Glomerular visceral epithelial cell (primary cell): ENCODE measurements around the gene KCNN3.

Experiments used
- DNase-seq: peaks from one replicate; pipeline ENCODE4 v3.0.0-alpha.2; 2016; ENCODE audit errors: extremely low spot score

KCNN3 gene

DNA sequence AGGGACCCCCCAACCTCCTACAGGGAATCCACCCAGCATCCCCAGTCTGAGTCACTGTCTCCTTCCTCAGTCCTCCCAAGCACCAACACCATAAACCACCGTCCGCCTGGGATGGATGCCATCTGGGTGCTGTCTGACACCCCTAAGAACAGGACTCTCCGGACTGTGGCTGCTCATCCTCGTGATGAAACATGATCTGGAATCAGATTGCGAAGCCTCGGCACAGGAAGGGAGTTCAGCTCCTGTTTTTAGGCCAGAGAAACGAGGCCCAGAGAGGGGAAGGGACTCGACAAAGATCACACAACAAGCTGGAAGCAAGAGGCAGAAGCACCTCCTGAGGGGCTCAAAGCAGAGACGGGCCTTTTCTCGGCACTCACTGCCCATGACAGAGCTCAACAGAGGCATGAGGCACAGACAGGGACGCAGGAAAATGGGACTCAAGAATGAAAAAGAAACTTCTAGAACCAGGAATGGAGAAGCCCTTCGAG lies 8.4 kb downstream of the KCNN3 start:
- DNase-seq, result no peak

DNA sequence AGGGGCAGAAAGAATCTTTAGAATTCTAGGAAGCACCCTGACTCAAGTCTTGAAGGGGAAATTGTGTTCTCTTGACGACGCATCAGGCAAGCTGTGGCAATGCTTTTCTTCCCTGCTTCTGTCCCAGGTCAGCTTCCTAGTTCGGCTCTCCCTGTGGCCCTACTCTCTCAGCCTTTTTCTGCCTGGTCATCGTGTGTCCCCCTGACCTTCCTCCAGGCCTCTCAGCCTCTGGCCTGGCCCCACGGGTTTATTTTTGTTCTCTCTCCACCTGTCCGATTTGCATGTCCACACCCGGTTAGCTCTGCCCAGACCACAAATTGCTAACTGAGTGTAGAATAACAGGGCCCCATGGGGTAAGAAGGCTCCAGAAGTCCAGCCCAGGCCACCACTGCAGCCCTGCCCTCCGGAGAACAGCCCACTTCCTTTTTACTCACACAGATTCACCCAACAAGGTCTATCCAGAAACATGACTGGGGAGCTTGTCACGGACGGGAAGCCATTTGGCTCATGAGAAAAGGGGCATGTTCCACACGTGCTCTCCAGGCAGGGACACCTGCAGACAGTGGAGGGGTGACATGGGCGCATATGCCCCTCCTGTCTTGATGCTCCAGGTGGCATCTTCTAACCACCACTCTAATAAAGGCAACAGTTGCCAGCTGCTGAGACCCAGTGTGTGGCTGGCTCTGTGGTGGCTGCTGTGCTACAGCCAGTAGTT lies 9.8 kb downstream of the KCNN3 start:
- DNase-seq, result peak; percentile 48

DNA sequence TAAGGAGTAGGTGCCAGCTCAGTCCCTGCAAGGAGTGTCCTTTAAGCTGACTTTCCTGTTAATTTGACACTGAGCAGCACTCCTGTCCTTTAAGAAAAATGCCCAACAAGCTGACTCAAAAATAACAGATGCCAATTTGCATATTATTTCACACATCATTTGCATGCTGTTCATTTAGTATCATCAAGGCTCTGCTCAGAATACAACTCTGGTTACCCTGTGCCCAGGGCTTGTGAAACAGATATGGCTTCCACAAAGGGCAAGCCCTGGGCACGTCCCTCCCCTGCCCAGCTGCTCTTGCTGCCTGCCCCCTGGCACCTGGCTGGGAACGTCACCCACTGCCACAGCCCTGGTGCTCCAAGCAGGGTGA lies 10.3 kb downstream of the KCNN3 start:
- DNase-seq, result no peak

GRCh38 chr1:154859151-154859785 lies 10.8 kb downstream of the KCNN3 start:
- DNase-seq, result no peak

GRCh38 chr1:154857441-154858215 lies 12.5 kb downstream of the KCNN3 start:
- no peak for DNase-seq

GRCh38 chr1:154857022-154857421 lies 13.1 kb downstream of the KCNN3 start:
- DNase-seq, result no peak

GRCh38 chr1:154856544-154856943 lies 13.5 kb downstream of the KCNN3 start:
- DNase-seq, result no peak

- no peak for DNase-seq
These were observed 14.0 kb downstream of the KCNN3 start for GRCh38 chr1:154856049-154856448.

DNA sequence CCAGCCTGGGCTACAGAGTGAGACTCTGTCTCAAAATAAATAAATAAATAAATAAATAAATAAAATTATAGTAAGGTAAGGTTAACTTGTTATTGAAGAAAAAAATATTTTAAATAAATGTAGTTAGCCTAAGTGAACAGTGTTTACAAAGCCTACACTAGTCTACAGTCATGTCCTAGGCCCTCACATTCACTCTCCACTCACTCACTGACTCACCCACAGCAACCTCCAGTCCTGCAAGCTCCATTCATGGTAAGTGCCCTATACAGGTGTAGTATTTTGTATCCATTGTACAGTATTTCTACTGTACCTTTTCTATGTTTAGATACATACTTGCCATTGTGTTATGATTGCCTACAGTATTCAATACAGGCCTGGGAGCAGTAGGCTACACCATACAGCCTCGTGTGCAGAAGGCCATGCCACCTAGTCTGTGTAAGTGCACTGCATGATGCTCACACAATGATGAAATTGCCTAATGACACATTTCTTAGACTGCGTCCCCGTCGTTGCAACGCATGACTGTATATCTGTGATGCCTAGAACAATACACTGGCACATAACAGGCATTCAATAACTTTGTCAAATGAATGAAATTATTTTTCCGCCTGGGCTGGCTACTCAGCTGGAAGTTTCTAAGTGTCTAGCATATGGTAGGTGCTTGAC lies 14.8 kb downstream of the KCNN3 start:
- DNase-seq, result no peak

DNA sequence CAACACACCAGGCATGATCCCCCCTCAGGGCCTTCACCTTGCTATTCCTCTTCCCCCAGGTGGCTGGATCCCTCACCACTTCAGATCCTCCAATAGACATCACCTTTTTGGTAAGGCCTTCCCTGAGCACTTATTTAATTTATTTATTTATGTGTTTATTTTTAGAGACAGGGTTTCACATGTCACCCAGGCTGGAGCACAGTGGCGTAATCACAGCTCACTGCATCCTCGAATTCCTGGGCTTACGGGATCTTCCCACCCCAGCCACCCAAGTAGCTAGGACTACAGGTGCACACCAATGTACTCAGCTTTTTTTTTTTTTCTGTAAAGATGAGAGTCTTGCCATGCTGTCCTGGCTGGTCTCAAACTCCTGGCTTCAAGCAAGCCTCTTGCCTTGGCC lies 17.2 kb downstream of the KCNN3 start:
- no peak for DNase-seq

GRCh38 chr1:154851392-154852177 lies 18.5 kb downstream of the KCNN3 start:
- DNase-seq, result no peak

DNA sequence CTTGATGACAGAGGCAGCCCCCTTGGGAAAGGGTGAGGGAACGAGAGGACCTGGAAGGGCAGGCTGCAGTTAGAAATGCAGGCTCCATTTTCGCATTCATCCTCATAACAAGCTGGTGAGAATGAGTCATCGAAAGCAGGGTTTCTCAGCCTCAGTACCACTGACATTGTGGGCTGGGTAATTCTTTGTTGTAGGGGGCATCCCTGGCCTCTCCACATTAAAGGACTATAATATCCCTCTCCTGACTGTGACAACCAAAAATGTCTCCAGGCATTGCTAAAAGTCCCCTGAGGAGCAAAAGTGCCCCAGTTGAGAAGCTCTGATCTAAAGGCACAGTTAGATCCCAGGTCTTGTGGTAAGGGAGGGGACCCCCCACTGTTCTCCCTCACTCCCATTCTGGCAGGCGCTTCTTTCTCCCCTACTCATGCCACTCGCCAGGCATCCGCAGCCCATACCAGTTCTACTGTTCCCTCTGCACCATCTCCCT lies 20.4 kb downstream of the KCNN3 start:
- no peak for DNase-seq

GRCh38 chr1:154848983-154849382 lies 21.1 kb downstream of the KCNN3 start:
- DNase-seq, result no peak

DNA sequence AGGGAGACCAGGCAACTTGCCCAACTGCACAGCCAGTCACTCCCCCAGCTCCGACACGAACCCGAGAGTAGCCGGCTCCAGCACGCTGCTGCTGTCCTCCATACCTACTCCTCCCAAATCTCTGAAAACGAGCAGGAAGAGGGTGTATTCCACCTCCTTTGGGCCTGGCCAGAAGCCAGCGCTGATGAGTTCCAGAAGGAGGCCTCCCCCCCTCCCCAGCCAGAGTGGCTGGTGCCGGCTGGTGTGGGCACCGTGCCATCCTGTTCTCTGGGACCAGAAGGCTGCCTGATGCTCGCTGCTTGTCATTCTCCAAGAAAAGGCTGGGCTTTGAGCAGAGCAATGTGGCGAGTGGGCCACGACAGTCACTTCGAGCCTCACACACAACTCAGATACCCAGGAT lies 22.2 kb downstream of the KCNN3 start:
- no peak for DNase-seq

GRCh38 chr1:154846565-154847442 lies 23.3 kb downstream of the KCNN3 start:
- no peak for DNase-seq

DNA sequence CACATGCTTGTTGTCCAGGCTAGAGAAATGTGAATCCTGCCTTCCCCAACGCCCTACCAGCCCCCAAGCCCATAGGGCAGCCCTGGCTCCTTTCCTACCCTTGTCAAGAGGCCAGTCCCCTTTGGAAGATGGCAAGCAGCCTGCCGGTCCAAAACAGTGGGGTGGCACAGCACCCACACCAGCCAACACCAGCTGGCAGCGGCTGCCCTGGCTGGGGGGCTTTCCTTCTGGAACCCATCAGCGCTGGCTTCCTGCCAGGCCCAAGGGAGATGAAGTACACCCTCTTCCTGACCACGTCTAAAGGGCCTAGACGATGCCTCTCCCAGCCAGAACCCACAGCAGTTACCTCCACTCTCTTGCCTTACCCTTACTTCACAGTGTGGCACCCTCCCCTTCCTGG lies 24.2 kb downstream of the KCNN3 start:
- DNase-seq, result no peak

DNA sequence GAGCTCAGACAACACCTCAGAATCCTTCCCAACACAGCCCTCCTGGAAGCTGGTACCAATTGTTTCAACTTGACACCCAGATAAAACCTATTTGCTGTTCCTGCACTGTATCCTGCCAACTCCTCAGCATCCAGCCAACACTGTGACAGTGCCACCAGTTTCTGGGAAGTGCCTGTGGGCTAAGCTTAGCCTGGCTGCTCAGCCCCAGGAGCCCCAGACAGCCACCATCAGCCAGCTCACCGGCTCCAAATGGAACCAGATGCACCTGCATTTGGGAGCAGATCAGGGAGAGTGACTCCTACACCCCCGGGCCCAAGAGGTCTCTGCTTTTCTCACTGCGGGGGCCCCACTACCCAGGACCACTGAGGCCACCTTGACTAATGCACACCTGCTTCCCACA lies 24.9 kb downstream of the KCNN3 start:
- no peak for DNase-seq

GRCh38 chr1:154844297-154844681 lies 25.8 kb downstream of the KCNN3 start:
- DNase-seq, result no peak

- no peak for DNase-seq
These were observed 26.3 kb downstream of the KCNN3 start for GRCh38 chr1:154843636-154844296.

- DNase-seq, result no peak
These were observed 27.4 kb downstream of the KCNN3 start for GRCh38 chr1:154842635-154843034.
